Muscle layer of colon (tissue), 2 donors: ENCODE measurements around the gene PHOSPHO2.
"Not testable (repeated sequence)": the region's sequence is repeated elsewhere in the genome, so short reads cannot be mapped to it uniquely, and the experiment has no call there.

Experiments
- H3K27ac ChIP-seq: one replicate; pipeline ENCODE4 v1.7.0; 2013; ENCODE audit warnings: low read depth, mild to moderate bottlenecking, low read length, moderate library complexity
- H3K27me3 ChIP-seq, 2 donors: one replicate each; pipeline ENCODE4 v1.7.0; 2013; ENCODE audit warnings: low read length in 2 of 2, mild to moderate bottlenecking in 2 of 2; ENCODE audit not compliant: insufficient read depth in 2 of 2, control insufficient read depth in 1 of 2
- H3K36me3 ChIP-seq: one replicate; pipeline ENCODE4 v1.7.0; 2013; ENCODE audit warnings: mild to moderate bottlenecking, low read length; ENCODE audit not compliant: insufficient read depth
- H3K4me1 ChIP-seq: one replicate; pipeline ENCODE4 v1.7.0; 2013; ENCODE audit warnings: mild to moderate bottlenecking, low read length; ENCODE audit not compliant: insufficient read depth
- H3K4me3 ChIP-seq, 2 donors: one replicate each; pipeline ENCODE4 v1.7.0; 2013; ENCODE audit warnings: low read length in 2 of 2, low read depth in 1 of 2, mild to moderate bottlenecking in 1 of 2, moderate library complexity in 1 of 2
- H3K9ac ChIP-seq: one replicate; pipeline ENCODE4 v1.7.0; 2013; ENCODE audit warnings: low read length
- H3K9me3 ChIP-seq: one replicate; pipeline ENCODE4 v1.7.0; 2013; ENCODE audit warnings: mild to moderate bottlenecking, low read length
- donor health status: abdominal sarcoma.
- donor health status: Adenocarcinoma of cecum.

The PHOSPHO2 gene

GRCh38 chr2:169684135-169684565 is 10.1 kb upstream of the PHOSPHO2 start:
- Histone ChIP-seq H3K9ac (no peak overlapping the region), H3K27me3 (no peaks in the 10 kb centered on the region), H3K4me1 (no peaks in the 10 kb centered on the region), H3K36me3 (no peaks in the 10 kb centered on the region), H3K9me3 (no peaks in the 10 kb centered on the region), H3K4me3 (no peak overlapping the region), H3K27ac (no peak overlapping the region)

- H3K27ac ChIP-seq, H3K9me3 ChIP-seq, H3K36me3 ChIP-seq, H3K27me3 ChIP-seq, H3K4me1 ChIP-seq, H3K4me3 ChIP-seq, H3K9ac ChIP-seq: not testable (repeated sequence)
Measured at GRCh38 chr2:169684712-169685111, 9.6 kb upstream of the PHOSPHO2 start.

GRCh38 chr2:169686825-169687224 is 7.4 kb upstream of the PHOSPHO2 start:
- not testable (repeated sequence) for H3K27ac ChIP-seq, H3K4me1 ChIP-seq, H3K4me3 ChIP-seq

GRCh38 chr2:169687943-169688342 is 6.3 kb upstream of the PHOSPHO2 start:
- not testable (repeated sequence) for H3K9ac ChIP-seq, H3K9me3 ChIP-seq, H3K27ac ChIP-seq, H3K27me3 ChIP-seq, H3K4me3 ChIP-seq, H3K4me1 ChIP-seq, H3K36me3 ChIP-seq

More at GRCh38 chr2:169686825-169687224, 7.4 kb upstream of the PHOSPHO2 start:
- not testable (repeated sequence) for H3K27me3 ChIP-seq, H3K36me3 ChIP-seq, H3K9ac ChIP-seq, H3K9me3 ChIP-seq

- peaks cover 3% of the 10 kb centered on the region for H3K4me1 ChIP-seq
- H3K4me3 ChIP-seq: no peak overlapping the region
- H3K27ac ChIP-seq: no peak overlapping the region
- no peaks in the 10 kb centered on the region for H3K27me3 ChIP-seq
- no peaks in the 10 kb centered on the region for H3K36me3 ChIP-seq
- H3K9ac ChIP-seq: no peak overlapping the region
- no peaks in the 10 kb centered on the region for H3K9me3 ChIP-seq
Measured at GRCh38 chr2:169690958-169691357, 3.3 kb upstream of the PHOSPHO2 start.

- H3K4me1 ChIP-seq: peaks cover 3% of the 10 kb centered on the region
- H3K27ac ChIP-seq: no peak overlapping the region
- H3K4me3 ChIP-seq: no peak overlapping the region
Measured at GRCh38 chr2:169692718-169693117, 1.6 kb upstream of the PHOSPHO2 start.

GRCh38 chr2:169693360-169693759 is 909 bp upstream of the PHOSPHO2 start:
- Histone ChIP-seq H3K4me1 (peaks cover 3% of the 10 kb centered on the region), H3K9ac (no peak overlapping the region), H3K27me3 (no peaks in the 10 kb centered on the region), H3K9me3 (no peaks in the 10 kb centered on the region), H3K27ac (no peak overlapping the region), H3K36me3 (no peaks in the 10 kb centered on the region), H3K4me3 (no peak overlapping the region)

More at GRCh38 chr2:169692718-169693117, 1.6 kb upstream of the PHOSPHO2 start:
- Histone ChIP-seq H3K9ac (no peak overlapping the region), H3K36me3 (no peaks in the 10 kb centered on the region), H3K9me3 (no peaks in the 10 kb centered on the region), H3K27me3 (no peaks in the 10 kb centered on the region)

GRCh38 chr2:169694894-169695260 is 608 bp downstream of the PHOSPHO2 start:
- Histone ChIP-seq H3K36me3 (no peaks in the 10 kb centered on the region), H3K4me3 (peak overlapping the region; percentile 68 to 87), H3K4me1 (peaks cover 3% of the 10 kb centered on the region), H3K27me3 (no peaks in the 10 kb centered on the region), H3K9me3 (no peaks in the 10 kb centered on the region), H3K27ac (peak overlapping the region; percentile 87), H3K9ac (peak overlapping the region; percentile 93)

GRCh38 chr2:169696381-169696780 is 2.1 kb downstream of the PHOSPHO2 start:
- H3K27ac ChIP-seq: no peak overlapping the region
- no peaks in the 10 kb centered on the region for H3K27me3 ChIP-seq
- no peak overlapping the region for H3K9ac ChIP-seq
- no peaks in the 10 kb centered on the region for H3K9me3 ChIP-seq
- no peak overlapping the region for H3K4me3 ChIP-seq
- H3K4me1 ChIP-seq: peaks cover 3% of the 10 kb centered on the region
- no peaks in the 10 kb centered on the region for H3K36me3 ChIP-seq

- H3K9ac ChIP-seq, H3K4me1 ChIP-seq, H3K27me3 ChIP-seq, H3K36me3 ChIP-seq, H3K9me3 ChIP-seq, H3K4me3 ChIP-seq, H3K27ac ChIP-seq: not testable (repeated sequence)
Measured at GRCh38 chr2:169699173-169699572, 4.9 kb downstream of the PHOSPHO2 start.

- Histone ChIP-seq H3K9me3 (no peaks in the 10 kb centered on the region), H3K27me3 (no peaks in the 10 kb centered on the region), H3K36me3 (peaks cover 4% of the 10 kb centered on the region), H3K4me1 (peaks cover 18% of the 10 kb centered on the region), H3K27ac (no peak overlapping the region), H3K4me3 (no peak overlapping the region), H3K9ac (no peak overlapping the region)
Measured at GRCh38 chr2:169702996-169703395, 8.7 kb downstream of the PHOSPHO2 start.

- Histone ChIP-seq H3K4me3 (no peak overlapping the region), H3K9ac (no peak overlapping the region), H3K27ac (peak overlapping the region; percentile 42), H3K9me3 (no peaks in the 10 kb centered on the region), H3K36me3 (peaks cover 4% of the 10 kb centered on the region), H3K4me1 (peaks cover 18% of the 10 kb centered on the region), H3K27me3 (no peaks in the 10 kb centered on the region)
Measured at GRCh38 chr2:169704160-169704708, 10.0 kb downstream of the PHOSPHO2 start.
